HG02938 (cell line): ENCODE measurements around the gene THADA.

Experiments used
- ATAC-seq: cut with Tn5 transposase; IDR thresholded peaks from one replicate; pipeline ENCODE4 v1.9.1; 2021; ENCODE audit warnings: mild to moderate bottlenecking, moderate library complexity; ENCODE audit not compliant: unreplicated experiment

Gene THADA

GRCh38 chr2:43217228-43218154, 378.3 kb downstream of the THADA start:
- no peak for ATAC-seq

GRCh38 chr2:43216629-43217028, 379.2 kb downstream of the THADA start:
- ATAC-seq, result no peak

DNA sequence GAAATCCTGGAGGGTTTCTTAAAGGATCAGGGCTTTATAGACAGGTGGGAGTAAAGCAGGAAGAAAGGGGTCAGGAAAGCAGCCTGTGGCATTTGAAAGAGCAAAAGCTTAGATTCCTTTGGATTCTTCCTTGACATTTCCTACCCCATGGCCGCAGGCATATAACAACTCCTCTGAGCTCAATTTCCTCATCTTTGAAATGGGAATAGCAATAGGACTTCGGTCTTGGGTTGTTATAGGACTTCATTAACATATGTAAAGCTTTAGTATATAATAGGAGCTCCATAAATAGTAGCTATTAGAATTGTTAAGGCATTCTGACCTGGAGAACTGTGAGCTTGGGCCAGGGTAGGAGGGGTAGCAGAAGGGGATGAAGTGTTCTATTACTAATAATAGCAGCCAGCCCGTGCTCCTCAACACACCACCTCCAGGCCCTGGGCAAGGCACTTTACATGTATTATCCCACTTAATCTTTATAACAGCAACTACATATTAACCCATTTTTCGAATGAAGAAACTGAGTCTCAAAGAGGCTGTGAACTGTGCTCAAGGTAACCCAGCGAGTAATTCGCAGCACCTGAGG, 380.1 kb downstream of the THADA start:
- no peak for ATAC-seq

- no peak for ATAC-seq
Observed at GRCh38 chr2:43214253-43214652, 381.6 kb downstream of the THADA start.

GRCh38 chr2:43212931-43213330, 382.9 kb downstream of the THADA start:
- no peak for ATAC-seq

- no peak for ATAC-seq
Observed at GRCh38 chr2:43212216-43212835, 383.5 kb downstream of the THADA start.

DNA sequence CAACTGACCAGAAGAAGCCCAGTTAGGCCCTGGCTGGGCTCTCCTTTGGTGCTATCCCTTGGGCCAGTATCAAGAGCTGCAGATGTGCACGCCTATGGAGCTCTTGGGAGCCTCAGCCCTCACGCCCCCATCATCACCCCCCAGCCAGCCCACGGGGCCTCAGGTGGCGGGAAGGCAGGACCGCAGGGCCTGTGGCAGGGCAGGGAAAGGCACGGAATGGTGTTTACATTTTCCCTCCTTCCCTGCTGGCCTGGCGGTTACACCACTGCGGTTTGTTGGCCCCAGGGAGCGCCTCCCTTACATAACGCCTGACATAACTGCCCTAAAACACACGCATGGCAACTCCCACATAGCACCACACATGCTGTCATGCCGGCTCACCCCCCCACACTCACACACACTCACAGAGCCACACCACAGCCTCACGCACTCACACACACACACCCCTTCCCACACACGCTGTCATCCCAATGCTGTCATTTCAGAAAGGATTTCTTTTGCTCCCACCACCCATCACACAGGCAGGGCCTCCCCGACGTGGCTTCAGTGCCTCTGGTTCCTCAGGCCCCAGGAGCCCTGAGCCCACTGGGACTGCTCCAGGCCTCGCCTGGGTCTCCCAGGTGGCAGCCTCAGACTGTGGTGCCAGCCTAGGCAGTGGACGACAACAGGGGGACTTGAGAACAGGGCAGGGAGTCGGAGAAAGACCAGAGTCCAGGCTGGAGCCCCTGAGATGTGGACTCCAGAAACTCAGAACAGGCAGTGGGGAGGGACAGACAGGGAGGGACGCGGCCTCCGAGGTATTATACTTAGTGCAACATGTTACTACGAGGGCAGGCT, 385.2 kb downstream of the THADA start:
- ATAC-seq, result no peak

DNA sequence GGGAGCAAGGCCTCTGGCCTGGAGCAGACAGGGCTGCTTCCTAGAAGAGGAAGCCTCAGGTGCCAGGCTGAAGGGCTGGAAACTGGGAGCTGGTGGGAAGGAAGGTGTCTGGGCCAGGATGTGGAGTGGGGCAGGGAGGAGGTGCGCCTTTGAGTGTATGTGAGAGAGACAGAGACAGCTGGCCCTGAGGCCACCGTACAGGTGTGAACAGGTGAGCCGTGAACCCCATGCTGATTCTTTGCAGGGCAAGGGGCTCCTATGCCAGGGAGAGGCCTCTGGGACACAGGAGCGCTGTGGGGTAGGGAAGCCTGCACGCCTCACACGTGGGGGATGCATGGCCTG, 385.7 kb downstream of the THADA start:
- ATAC-seq, result no peak

DNA sequence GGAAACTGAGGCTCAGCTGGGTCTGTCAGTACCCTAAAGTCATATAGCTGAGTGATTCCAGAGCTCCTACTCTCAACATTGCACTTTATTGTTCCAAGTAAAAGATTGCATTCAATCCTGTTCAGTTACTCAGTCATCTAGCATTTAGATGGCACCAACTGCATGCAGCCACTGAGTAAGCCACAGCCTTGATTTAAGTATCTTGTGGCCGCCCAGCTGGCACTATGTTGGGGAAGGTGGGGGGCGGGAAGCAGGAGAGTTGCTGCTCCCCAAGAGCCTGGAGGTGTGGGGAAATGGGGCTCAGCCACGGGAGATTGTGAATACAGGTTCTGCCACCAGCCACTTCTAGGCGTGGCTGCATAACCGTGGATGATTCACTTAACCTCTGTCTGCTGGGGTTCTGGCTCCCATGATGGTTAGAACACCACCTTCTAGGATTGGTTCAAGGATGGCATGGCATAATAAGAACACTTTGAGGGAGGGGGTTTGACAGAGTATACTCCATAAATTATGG, 386.6 kb downstream of the THADA start:
- no peak for ATAC-seq

- no peak for ATAC-seq
Observed at GRCh38 chr2:43207553-43208300, 388.1 kb downstream of the THADA start.

GRCh38 chr2:43206602-43207001, 389.2 kb downstream of the THADA start:
- no peak for ATAC-seq

- no peak for ATAC-seq
Observed at GRCh38 chr2:43203373-43203772, 392.5 kb downstream of the THADA start.

GRCh38 chr2:43202289-43202688, 393.5 kb downstream of the THADA start:
- ATAC-seq, result no peak

- ATAC-seq, result no peak
Observed at GRCh38 chr2:43201497-43201896, 394.3 kb downstream of the THADA start.

DNA sequence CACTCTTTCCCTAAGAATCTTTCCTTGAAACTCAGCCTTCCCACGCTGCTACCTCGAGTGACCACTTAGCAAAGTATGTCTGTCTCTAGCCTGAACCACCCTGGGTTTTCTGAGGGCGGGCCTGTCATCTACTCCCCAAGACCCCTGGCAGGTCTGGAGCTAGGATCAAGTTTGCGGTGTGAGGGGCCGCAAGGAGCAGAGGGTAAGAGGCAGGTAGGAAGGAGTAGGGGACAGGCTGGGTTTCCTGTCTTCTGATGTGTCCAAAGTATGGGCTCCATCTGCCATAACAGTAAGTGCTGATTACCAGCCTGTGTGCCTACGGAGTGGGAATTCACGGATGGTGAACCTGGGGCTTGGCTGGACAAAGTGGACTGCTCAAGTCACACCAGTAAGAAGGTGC, 394.8 kb downstream of the THADA start:
- no peak for ATAC-seq

DNA sequence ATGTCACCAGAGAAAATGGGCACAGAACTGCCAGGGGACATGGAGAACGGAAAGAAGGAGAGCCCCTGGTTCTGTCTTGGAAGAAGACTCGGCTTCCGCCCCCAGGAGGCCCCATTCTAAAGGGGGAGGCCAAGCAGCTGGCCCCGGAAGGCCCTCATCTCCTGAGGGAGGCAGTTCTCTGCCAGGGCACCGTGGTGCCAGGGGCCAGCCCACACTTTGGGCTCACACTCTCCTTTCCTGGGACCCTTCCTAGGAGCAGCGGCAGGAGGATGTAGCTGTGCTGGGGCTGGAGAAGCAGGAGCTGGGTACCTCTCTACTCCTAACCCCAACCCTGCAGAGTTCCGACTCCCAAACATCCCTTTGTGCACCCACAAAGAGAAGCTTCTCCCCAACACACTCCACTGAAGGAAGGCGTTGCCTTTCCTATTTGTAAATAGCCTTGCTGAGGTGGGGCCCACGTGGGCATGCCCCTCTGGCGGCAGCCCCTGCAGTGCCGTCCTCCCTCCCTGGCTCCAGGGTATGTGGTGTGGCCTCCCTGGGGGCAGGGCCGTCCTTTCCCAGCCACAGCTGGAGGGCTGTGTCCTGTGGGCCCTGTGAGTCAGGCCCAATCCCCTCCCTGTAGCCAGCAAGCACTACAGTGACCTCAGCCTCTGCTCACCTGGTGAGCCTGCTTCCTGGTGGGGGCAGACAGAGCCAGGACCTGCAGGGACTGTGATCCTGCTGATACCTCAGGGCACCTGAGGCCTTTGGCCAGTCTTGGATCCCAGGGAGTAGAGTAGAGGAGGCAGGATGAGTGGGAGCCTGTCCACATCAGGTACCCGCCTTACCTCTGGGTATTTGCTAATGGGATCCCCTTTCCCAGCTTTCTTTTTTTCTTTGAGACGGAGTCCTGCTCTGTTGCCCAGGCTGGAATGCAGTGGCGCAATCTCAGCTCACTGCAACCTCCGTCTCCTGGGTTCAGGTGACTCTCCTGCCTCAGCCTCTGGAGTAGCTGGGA, 396.0 kb downstream of the THADA start:
- ATAC-seq, result no peak

DNA sequence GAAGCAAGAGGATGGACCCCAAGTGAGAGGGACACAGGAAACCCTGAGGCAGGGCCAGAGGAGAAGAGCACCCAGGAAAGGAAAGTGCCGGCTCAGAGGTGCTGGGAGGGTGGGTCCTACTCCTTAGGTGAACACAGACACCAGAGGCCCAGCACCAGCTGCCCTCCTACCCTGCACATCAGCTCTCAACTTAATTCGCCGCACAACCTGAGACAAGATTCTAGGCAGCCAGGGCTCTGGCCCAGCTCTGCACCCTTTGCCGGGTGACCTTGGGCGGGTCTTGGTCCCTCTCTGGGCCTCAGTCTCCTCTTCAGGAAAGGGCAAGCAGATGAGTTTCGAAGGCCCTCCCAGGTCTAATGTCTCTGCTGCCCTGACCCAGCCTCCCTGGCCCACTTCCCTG, 397.6 kb downstream of the THADA start:
- no peak for ATAC-seq

GRCh38 chr2:43197588-43197896, 398.3 kb downstream of the THADA start:
- no peak for ATAC-seq
